GM12891 (cell line): ENCODE results near the gene NINJ2.

Experiments used
- PAX5 ChIP-seq: IDR thresholded peaks from 2 replicates; pipeline ENCODE4 v1.6.1; 2011; ENCODE audit warnings: low read length, moderate library complexity, mild to moderate bottlenecking; ENCODE audit not compliant: insufficient read depth, severe bottlenecking
- POLR2A ChIP-seq: IDR thresholded peaks from 2 replicates; pipeline ENCODE4 v1.6.1; 2011; ENCODE audit warnings: low read depth, low read length, control low read depth
- POLR2AphosphoS5 ChIP-seq: IDR thresholded peaks from 2 replicates; pipeline ENCODE4 v1.6.1; 2011; ENCODE audit warnings: low read depth, low read length, control low read depth
- POU2F2 ChIP-seq: IDR thresholded peaks from 2 replicates; pipeline ENCODE4 v1.6.1; 2011; ENCODE audit warnings: low read depth, mild to moderate bottlenecking, control low read depth, low read length, moderate library complexity
- SPI1 ChIP-seq: IDR thresholded peaks from 2 replicates; pipeline ENCODE4 v1.6.1; 2011; ENCODE audit warnings: low read depth, low read length, control low read depth
- TAF1 ChIP-seq: IDR thresholded peaks from 2 replicates; pipeline ENCODE4 v1.6.1; 2011; ENCODE audit warnings: low read depth, low read length, control low read depth

- TF ChIP-seq TAF1: no peak
- no peak for TF ChIP-seq POU2F2
- TF ChIP-seq POLR2AphosphoS5: no peak
- no peak for TF ChIP-seq SPI1
- TF ChIP-seq POLR2A: no peak
- no peak for TF ChIP-seq PAX5
Observed at GRCh38 chr12:645563-646071, 17.6 kb downstream of the NINJ2 start.
